ENCODE measurements around the gene CH25H.
"Not testable (repeated sequence)": the region's sequence is repeated elsewhere in the genome, so short reads cannot be mapped to it uniquely, and the experiment has no call there.

DNA sequence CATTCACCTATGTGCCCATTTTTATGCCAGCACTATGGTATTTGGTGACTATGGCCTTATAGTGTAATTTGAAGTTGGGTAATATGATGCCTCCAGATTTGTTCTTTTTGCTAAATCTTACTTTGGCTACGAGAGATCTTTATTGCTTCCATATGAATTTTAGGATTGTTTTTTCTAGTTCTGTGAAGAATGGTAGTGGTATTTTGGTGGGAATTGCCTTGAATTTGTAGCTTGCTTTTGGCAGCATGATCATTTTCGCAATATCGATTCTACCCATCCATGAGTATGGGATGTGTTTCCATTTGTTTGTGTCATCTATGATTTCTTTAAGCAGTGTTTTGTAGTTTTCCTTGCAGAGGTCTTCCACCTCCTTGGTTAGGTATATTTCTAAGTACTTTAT is 15.8 kb downstream of the CH25H start:
- not testable (repeated sequence) for TF ChIP-seq POLR2AphosphoS5, POLR2A, EP300 (IDR thresholded peaks at IDR 0.05)
- TF ChIP-seq, protein P1, sequence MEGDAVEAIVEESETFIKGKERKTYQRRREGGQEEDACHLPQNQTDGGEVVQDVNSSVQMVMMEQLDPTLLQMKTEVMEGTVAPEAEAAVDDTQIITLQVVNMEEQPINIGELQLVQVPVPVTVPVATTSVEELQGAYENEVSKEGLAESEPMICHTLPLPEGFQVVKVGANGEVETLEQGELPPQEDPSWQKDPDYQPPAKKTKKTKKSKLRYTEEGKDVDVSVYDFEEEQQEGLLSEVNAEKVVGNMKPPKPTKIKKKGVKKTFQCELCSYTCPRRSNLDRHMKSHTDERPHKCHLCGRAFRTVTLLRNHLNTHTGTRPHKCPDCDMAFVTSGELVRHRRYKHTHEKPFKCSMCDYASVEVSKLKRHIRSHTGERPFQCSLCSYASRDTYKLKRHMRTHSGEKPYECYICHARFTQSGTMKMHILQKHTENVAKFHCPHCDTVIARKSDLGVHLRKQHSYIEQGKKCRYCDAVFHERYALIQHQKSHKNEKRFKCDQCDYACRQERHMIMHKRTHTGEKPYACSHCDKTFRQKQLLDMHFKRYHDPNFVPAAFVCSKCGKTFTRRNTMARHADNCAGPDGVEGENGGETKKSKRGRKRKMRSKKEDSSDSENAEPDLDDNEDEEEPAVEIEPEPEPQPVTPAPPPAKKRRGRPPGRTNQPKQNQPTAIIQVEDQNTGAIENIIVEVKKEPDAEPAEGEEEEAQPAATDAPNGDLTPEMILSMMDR (IDR thresholded peaks at IDR 0.05): not testable (repeated sequence)
